RWPE2 (cell line): Measurements from ENCODE around the gene VWA5B1.

Experiments used
- ATAC-seq: fragments of 200-7000 bp; cut with Tn5 transposase; 3 replicates; pipeline ENCODE4 v1.9.1; 2021; ENCODE audit warnings: low read depth
- DNase-seq: peaks from one replicate; pipeline ENCODE4 v3.0.0-alpha.2; 2020; ENCODE audit warnings: low spot score
- H3K27ac ChIP-seq: fragments of 450-650 bp; 2 replicates; pipeline ENCODE4 v1.5.1; 2017; ENCODE audit warnings: mild to moderate bottlenecking; ENCODE audit not compliant: poor library complexity, severe bottlenecking
- H3K27me3 ChIP-seq: fragments of 250-450 bp; sonication (Bioruptor Pico); 2 replicates; pipeline ENCODE4 v1.5.1; 2021; ENCODE audit warnings: mild to moderate bottlenecking, moderate library complexity; ENCODE audit not compliant: insufficient read depth, poor library complexity, severe bottlenecking
- H3K36me3 ChIP-seq: fragments of 250-450 bp; sonication (Bioruptor Pico); 2 replicates; pipeline ENCODE4 v1.5.1; 2020; ENCODE audit warnings: low read depth, mild to moderate bottlenecking, moderate library complexity
- H3K4me1 ChIP-seq: fragments of 250-450 bp; sonication (Bioruptor Pico); 2 replicates; pipeline ENCODE4 v1.5.1; 2021; ENCODE audit warnings: mild to moderate bottlenecking, moderate library complexity; ENCODE audit not compliant: insufficient read depth, poor library complexity, severe bottlenecking
- H3K4me3 ChIP-seq: fragments of 250-450 bp; sonication (Bioruptor Pico); 2 replicates; pipeline ENCODE4 v1.5.1; 2021; ENCODE audit warnings: mild to moderate bottlenecking, moderate library complexity; ENCODE audit not compliant: severe bottlenecking
- H3K9me3 ChIP-seq: fragments of 250-450 bp; sonication (Bioruptor Pico); 2 replicates; pipeline ENCODE4 v1.5.1; 2021; ENCODE audit warnings: mild to moderate bottlenecking, moderate library complexity; ENCODE audit not compliant: severe bottlenecking
- TF ChIP-seq, protein P1 (sequence below): fragments of 450-650 bp; IDR thresholded peaks from one replicate; pipeline ENCODE4 v1.5.1; 2017; ENCODE audit warnings: mild to moderate bottlenecking, moderate library complexity; ENCODE audit not compliant: poor library complexity, severe bottlenecking

VWA5B1 gene

GRCh38 chr1:20311289-20311688 lies 20.6 kb downstream of the VWA5B1 start:
- no peak for ATAC-seq
- H3K4me3 ChIP-seq, result no peak overlapping the region
- TF ChIP-seq, protein P1, sequence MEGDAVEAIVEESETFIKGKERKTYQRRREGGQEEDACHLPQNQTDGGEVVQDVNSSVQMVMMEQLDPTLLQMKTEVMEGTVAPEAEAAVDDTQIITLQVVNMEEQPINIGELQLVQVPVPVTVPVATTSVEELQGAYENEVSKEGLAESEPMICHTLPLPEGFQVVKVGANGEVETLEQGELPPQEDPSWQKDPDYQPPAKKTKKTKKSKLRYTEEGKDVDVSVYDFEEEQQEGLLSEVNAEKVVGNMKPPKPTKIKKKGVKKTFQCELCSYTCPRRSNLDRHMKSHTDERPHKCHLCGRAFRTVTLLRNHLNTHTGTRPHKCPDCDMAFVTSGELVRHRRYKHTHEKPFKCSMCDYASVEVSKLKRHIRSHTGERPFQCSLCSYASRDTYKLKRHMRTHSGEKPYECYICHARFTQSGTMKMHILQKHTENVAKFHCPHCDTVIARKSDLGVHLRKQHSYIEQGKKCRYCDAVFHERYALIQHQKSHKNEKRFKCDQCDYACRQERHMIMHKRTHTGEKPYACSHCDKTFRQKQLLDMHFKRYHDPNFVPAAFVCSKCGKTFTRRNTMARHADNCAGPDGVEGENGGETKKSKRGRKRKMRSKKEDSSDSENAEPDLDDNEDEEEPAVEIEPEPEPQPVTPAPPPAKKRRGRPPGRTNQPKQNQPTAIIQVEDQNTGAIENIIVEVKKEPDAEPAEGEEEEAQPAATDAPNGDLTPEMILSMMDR, result no peak
- DNase-seq, result no peak
- no peaks in the 10 kb centered on the region for H3K36me3 ChIP-seq
- H3K4me1 ChIP-seq, result no peaks in the 10 kb centered on the region
- no peak overlapping the region for H3K27ac ChIP-seq
- H3K9me3 ChIP-seq, result no peaks in the 10 kb centered on the region
- no peaks in the 10 kb centered on the region for H3K27me3 ChIP-seq

- ATAC-seq, result no peak
- Histone ChIP-seq H3K36me3 (no peaks in the 10 kb centered on the region), H3K27me3 (no peaks in the 10 kb centered on the region), H3K4me3 (no peak overlapping the region), H3K27ac (no peak overlapping the region), H3K9me3 (no peaks in the 10 kb centered on the region), H3K4me1 (no peaks in the 10 kb centered on the region)
- TF ChIP-seq, protein P1, result no peak
- no peak for DNase-seq
Observed at GRCh38 chr1:20312310-20312709, 21.6 kb downstream of the VWA5B1 start.

DNA sequence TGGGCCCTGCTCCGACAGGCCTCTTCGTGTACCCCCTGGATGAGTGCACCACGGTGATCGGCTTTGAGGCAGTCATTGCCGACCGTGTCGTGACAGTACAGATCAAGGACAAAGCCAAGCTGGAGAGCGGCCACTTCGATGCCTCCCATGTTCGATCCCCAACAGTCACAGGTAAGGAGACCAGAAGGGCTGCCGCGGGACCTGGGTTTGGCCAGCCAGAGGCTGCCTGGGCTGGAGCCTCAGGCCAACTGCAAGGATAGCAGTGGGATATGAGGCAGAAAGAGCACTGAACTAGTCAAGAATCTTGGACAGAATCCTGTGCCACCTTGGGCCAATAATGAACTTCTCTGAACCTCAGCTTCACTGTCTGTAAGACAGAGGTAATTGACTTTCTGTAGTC lies 22.1 kb downstream of the VWA5B1 start:
- TF ChIP-seq, protein P1, result no peak
- Histone ChIP-seq H3K4me1 (no peaks in the 10 kb centered on the region), H3K27me3 (no peaks in the 10 kb centered on the region), H3K36me3 (no peaks in the 10 kb centered on the region), H3K9me3 (no peaks in the 10 kb centered on the region), H3K27ac (no peak overlapping the region), H3K4me3 (no peak overlapping the region)
- ATAC-seq (no peak), DNase-seq (no peak)

DNA sequence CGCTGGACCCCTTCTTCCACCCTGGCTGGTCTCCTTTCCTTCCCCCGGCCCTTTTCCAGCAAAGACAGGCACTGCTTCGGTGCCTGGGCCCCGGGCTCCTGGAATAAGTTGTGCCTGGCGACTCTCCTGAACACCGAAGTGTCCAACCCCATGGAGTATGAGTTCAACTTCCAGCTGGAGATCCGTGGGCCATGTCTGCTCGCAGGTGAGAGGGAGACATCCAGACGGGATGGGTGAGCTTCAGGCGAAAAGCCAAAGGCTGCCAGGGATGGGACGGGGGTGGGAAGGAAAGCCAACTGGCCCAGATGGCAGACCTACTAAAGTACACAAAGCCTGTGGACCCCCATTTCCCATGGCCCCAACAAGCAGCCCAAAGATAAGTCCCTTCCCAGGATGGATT lies 26.8 kb downstream of the VWA5B1 start:
- no peak overlapping the region for H3K27ac ChIP-seq
- H3K9me3 ChIP-seq, result no peaks in the 10 kb centered on the region
- H3K27me3 ChIP-seq, result no peaks in the 10 kb centered on the region
- no peaks in the 10 kb centered on the region for H3K4me1 ChIP-seq
- ATAC-seq (no peak), DNase-seq (no peak)
- TF ChIP-seq, protein P1, result no peak
- H3K36me3 ChIP-seq, result no peaks in the 10 kb centered on the region
- H3K4me3 ChIP-seq, result no peak overlapping the region

GRCh38 chr1:20318521-20318920 lies 27.8 kb downstream of the VWA5B1 start:
- H3K27me3 ChIP-seq, result no peaks in the 10 kb centered on the region
- DNase-seq (no peak), ATAC-seq (no peak)
- H3K9me3 ChIP-seq, result no peaks in the 10 kb centered on the region
- H3K36me3 ChIP-seq, result no peaks in the 10 kb centered on the region
- TF ChIP-seq, protein P1, result no peak
- no peak overlapping the region for H3K27ac ChIP-seq
- no peak overlapping the region for H3K4me3 ChIP-seq
- H3K4me1 ChIP-seq, result no peaks in the 10 kb centered on the region
